ENCODE results near the gene PAX6.

Gene PAX6

DNA sequence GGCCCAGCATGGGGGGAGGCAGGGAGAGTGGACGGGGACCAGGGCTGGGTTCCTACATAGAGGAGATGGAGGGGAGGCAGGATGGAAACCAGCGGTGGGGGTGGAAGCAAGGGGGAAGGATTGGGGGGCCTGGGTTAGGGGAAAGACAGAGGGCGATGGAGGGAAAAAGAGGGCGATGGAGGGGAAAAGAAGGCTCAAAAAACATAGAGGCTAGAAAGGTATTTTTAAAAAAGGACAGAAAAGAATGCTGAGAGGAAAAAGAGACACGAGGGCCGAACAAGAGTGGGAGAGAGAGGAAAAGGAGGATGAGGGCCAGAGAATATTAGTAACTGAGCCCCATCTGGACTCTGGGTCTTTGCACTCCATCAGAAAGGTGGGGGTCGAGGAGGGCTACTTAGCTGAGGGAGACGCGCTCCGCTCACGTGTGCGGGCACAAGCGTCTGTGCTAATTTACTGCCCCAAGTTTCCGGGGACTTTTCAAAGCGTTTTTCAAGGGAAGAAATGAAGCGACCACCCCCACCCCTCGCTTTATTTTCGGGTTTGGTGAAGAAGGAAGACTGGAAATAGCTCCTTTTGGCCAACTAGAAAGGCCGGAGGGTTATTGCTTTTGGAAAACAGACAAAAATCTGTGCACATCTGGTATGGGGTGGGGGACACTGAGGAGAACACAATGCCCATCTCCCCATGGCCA lies 14.5 kb downstream of the PAX6 start:
- no peak for DNase-seq

DNA sequence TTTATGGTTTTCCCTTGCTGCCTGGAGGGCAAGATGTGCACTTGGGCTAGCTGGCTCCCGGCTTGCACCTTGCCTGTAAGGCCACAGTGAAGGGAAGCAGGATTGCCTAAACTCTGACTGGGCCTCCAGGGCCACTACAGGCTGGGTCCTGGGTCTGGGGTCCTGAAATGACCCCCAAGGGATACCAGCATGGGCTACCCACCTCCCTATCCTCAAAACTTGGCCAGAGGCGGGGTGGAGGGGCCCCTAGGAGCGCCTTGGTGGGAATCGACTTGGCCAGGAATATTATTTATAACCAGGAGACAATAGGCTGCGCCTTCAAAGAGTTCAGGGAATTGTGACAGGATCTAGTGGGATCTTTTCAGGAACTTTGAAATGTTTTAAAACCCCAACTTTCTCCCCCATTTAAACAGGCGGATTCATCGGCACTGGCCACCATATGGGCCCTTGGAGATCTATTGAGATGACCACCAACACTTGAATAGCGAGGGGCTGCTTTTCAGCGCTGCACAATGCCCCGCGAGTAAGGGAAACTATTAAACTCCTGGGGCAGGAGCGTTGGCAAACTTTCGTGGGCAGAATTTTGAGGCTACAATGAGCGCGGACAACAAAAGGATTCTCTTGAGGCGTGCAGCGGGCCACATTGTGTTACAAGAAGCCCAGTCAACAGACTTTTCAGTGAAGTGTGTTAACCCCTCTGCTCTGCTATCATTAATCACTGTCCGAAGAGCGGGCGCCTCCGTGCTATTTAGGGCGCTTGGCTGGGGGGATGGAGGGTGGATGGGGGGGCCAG lies 15.2 kb downstream of the PAX6 start:
- DNase-seq: no peak

DNA sequence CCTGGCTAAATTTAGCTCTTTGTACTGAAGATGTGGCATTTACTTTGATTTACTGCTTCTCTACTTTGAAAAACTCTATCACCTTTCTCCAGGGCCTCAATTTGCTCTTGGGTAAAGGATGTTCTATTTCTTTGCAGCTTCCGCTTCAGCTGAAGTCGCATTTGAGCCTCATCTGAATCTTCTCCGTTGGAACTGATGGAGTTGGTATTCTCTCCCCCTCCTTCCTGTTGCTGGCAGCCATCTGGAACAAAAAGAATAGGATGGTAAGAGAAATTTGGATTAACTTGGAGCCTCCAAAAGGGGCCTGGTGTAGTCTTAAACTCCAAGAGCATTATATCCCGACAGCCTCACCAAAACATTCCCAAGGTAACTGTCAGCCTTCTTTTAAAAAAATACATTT lies 16.6 kb downstream of the PAX6 start:
- no peak for DNase-seq

DNA sequence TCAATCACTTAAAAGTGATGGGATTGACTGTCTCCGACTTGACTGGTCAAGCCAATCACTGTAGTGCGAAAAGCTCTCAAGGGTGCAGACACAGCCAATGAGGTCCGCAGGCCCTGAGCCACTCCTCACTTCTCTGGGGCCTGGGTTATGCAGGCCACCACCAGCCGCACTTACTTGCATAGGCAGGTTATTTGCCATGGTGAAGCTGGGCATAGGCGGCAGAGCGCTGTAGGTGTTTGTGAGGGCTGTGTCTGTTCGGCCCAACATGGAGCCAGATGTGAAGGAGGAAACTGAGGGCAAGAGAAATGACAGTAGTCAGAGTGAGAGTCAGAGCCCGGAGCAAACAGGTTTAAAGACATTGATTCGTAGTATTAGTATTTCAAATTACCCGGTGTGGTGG lies 17.9 kb downstream of the PAX6 start:
- DNase-seq: no peak

DNA sequence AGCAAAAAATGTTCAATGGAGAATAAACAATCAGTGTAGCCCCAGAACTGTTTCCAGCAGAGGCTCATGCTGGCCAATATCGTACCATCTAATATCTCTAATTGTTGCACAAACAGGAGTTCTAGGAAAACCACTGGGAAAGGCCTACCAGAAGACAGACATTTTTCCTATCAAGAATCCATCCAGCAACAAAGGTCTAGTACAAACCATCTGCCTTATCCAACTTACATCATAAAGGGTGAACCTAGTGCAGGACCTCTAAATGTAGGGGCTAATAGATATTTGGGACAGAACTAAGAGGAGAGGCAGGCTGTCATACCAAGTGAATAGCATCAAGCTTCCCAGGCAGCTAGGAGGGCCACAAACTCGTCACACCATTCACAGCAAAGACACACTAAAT lies 18.7 kb downstream of the PAX6 start:
- no peak for DNase-seq

DNA sequence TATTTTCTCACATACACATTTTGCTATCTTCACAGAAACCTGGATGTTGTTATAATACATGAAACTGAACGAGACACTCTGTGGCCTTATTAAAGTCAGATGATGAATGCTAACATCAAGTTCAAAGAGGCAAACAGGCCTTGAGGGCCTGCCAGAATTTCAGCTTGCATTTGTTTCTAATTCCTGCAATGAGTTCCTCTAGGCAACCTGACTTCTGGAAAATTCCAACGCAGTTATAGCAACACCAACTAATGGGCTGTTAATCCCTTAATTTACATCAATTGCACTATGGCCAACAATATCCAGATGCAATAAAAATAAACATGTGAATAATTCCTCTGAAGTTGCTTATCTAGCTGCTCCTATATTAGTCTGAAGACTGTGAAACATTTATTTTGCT lies 19.1 kb downstream of the PAX6 start:
- no peak for DNase-seq

DNA sequence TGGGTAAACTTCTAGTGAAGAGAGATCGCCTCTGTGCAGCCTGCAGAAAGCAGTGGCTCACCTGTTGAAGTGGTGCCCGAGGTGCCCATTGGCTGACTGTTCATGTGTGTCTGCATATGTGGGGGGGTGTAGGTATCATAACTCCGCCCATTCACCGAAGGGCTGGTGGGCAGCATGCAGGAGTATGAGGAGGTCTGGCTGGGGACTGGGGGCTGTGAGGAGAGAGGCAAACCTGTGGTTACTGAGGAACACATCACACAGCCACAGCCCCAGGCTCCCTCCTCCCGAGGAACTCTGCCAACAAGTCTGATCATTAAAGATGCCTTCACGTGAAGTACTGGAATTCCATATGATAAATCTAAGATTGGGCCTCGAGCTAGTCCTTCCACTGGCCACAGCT lies 20.5 kb downstream of the PAX6 start:
- DNase-seq: no peak

DNA sequence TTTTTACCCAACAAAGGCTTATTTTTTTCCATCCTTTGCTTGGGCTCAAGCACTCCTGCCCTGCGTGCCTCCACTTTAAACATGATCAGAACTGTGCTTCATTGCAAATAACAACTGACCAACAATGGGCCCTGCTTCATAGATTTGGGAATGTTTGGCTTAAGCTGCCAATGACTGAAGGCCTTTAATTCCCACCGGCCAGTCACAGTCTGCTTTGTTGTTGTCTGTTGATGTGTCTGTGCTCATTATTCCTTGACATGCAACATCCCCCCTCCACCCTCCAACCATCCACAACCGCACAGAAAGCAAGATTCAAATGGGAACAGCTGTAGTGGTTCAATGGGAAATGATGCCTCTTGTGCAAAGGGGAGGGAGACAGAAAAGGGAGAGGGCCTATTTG lies 23.0 kb downstream of the PAX6 start:
- DNase-seq: no peak

DNA sequence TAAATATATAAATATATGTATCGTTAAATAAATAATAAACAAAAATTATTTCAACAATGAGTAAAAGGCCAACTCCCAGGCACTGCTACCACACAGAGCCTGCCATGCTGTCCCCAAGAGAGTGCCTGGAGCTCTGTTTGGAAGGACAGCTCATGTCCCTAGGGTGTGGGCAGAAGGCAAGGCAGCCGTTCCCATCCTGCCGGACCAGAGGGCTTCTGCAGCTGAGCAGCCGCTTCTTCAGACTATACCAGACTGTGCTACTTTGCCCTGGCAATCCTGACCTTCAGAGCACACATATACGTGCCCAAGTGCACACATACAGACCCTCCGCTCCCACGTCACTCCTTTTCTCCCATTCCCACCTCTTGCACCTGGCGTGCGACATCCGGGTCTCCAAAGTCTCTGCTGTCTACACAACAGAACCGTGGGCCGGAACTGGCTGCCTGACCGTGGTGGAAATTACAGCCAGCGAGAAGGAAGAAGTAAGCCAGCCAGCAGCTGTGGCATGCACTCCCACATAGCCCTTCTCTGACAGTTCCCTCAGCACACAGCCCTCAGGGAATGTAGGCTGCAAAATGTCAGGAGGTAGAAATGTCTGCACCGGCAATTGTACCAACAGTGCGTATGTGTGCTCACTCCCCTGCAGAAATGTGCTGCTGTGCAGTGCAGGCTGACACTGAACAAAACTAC lies 24.0 kb downstream of the PAX6 start:
- DNase-seq: no peak

DNA sequence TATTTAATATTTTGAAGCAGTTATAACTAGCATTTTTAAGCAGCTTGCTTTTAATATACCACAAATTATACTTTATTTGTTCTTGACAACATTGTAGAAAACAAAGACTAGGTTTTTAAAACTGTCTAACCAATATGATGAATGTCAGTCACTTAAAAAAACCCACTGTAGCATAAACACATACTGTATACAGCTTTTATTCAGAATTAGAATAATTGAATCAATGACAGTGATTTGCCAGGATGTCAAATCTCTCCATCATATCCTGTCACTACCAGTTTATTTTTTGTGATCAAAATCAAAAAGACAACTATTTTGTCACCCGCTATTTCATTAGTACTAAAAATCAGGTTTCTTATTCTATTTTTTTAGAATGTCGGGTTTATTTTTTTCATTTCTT lies 26.5 kb downstream of the PAX6 start:
- DNase-seq: no peak

DNA sequence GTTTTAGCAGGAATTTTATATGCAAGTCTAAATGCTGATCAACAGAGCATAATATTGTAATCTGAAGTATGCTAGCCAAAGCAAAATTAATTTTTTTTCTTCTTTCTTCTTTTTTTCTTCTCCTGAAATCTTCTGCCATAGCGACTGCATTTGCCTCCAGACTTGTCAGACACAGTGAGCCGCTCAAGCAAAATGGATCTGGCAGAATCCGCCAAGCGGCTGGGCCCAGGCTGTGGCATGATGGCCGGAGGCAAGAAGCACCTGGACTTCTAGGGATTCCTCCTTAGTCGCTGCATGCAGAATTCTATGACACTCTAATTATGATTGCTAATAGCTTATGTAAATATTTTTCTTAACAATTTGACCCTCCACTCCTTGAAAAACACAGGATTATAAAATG lies 27.9 kb downstream of the PAX6 start:
- DNase-seq: peak; percentile 62

DNA sequence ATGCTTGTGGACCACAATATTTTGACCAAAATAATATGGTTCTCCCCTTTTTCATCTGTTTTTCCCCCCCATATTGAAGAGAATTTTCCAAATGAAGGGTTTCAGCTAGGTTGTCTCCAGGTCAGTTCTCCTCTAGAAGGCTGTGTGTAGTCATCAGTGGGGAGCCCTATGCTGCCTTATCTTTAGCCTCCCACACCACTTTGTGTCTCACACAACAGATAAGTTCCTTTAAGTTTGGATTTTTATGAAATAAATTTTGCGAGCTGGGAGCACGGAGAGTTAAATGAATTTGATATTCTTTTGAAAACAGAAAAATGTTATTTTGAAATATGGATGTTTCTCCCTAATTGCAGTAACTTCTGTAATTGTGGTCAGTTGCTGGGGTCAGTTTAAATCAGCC lies 28.9 kb downstream of the PAX6 start:
- no peak for DNase-seq

DNA sequence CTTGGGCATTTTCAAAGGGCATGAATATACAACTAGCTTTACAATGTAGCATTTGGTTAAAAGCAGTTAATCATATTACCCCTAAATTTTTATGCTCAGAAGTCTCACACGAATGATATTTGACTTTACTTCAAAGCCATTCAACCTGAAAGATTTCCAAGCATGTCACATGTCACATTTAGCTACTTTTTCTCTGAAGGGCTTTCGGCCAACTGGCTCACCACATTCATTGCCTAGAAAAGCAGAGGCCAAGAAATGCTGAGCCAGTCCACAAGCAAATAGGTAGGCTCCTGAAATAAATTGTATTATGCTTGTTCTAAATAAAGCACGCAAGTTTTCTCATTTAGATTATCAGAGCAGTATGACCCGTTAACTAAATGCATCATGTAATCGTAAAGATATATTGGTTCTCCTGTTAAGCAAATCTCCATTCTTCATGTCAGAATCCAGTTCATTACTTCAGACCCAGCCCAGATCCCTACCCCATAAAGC lies 30.6 kb downstream of the PAX6 start:
- DNase-seq: no peak

DNA sequence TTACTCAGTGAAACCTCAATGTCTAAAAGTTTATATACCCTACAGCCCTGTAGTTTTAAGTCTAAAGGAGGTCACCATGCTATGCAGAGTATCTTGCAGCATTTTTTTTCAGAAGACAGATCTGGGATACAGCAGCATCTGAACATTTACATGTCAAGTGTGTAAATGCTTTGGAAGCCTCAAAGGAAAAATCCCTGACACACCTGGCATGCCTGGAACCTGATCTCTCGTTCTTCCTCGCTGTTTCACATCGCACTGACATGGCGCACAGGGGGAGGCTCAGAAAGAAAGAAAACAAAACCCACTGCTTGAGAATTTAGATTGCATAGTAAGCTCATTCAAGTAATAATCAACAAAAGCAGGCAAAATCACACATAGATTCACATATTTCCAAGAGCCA lies 31.0 kb downstream of the PAX6 start:
- no peak for DNase-seq

DNA sequence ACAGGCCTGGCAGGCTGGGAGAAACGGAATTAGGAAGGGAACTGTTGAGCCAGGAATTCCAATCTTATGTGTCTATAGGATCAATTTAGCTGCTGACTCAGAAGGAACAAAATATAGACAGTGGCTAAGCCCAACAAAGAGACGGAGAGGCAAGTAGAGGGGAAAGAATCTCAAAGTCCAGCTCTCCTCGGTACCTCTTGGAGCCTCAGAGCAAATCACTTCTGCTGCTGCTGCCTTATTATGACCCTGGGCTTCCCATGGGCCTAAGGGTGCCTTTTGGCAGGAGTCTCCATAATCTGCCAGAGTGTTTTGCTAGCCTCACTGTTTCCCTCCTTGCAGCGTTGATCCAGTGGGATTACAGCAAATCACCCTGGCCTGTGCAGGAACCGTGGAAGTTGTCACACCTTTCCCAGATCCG lies 31.7 kb downstream of the PAX6 start:
- no peak for DNase-seq

DNA sequence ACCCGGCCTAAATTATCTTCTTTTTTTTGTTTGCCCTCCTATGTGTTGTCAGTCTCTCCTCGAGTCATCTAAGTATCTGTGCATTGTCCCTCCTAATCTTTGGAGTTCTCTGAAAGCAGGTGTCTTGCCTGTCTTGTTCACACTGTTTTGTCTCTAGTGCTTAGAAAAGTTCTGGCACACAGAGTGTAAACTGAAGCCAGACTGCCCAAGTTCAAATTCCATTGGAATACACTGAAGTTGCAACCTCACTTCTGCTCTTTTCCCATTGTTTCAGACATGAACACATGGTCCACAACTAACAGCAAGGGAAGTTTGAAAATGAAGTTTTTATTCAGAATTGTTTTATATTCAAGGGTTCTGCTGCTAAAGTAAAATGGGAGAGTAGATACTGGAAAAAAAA lies 38.7 kb downstream of the PAX6 start:
- no peak for DNase-seq

DNA sequence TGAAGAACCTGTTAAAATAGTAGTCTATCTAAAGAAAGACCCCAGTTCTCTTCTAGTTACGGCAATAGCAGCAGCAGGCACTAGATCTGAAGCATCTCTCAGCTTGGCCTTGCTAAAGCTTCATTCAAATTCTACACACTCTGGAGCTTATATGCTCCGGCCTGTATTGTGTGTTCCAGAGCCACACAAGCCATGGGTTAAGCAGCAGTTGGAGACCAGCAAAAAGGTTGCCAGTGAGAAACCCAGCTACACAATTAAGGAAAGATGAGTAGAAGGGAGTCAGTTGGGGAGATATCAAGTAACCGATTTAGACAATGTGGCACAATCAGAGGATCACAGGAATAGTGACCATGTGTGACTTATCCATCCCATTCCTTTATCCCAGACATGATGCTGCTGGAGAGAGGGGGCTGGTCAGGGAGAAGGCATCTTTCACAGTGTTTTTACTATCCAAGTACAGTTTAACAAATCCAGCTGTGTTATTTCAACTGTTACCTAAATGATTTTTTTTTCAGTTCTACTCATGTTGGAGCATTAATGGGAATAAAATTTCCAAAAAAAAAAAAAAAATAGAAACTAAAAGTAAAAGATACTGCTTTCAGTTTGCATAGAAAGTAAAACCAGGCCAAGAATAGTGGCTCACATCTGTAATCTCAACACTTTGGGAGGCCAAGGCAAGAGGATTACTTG lies 41.0 kb downstream of the PAX6 start:
- DNase-seq: no peak

DNA sequence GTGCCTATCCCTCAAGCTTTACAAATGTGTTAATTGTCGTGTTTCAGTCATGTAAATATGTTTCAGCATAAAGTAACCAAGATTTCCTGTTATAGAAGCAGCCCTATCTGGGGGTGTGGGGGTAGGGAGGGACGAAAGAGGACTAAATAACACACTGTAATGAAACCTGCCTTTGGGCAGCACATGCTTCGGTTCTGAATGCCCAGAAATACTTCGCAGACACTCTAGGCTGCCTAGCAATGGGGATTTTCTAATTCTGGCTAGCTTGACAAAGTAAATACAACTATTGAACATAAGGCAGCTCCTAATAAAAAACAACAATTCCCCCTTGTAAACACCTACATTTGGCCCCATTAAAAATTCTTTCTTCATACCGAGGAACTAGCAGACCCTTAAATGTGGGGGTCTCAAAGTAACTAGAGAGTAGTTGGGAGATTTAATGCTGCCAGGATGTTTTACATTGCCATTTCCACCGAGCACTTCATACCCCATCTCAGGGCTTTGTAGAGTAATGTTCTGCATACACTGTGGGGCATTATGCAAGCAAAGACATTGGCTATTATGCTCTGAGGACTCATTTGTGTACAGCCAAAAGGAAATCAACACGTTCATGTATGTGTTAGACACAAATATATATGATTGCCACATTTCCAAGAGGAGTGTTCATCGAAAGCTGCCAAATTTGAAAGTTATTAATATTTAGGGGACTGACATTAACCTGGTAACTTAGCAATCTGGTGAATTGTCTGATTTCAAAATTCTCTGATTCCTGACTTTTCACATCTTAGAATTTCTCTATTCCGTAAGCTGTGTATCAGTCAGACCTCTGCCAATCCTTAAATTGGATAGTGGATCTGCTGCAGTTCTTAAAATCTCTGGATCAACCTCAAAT lies 42.1 kb downstream of the PAX6 start:
- DNase-seq: no peak

DNA sequence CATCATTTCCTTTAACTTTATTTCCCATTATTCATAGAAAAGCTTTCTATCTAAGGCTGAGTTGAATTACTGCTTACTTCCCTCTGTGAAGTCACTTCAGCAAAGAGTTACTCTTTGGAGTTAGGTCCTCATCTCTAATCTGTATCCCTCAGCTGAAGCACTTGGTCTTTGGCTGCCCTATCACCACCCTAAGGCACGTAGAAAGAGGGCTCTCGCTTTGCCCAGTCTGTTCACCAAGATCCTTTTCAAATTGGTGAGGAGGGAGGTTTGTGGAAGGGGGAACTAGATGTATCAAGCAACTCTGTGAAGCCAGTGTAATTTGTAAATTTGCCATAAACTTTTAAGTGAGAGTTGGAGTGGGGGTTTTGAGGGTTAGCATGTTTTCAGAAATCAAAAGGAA lies 43.4 kb downstream of the PAX6 start:
- no peak for DNase-seq

DNA sequence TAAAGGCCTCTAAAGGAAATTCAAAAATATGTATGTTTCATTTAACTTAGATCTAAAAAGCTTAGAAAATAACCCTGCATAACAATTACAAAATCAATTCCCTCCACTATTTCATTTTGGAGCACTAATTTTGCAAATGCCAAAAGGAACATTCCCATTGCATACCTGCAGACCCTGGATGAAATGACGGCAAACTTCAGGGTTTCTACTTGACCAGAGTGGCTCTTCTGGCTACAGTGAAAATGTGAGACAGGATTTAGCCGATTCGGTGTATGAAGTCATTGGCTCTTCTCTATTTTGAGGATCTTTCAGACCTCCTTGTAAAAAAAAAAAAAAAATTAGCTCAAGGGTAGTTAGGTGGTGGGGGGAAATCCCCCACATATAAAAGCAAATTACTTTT lies 44.1 kb downstream of the PAX6 start:
- DNase-seq: no peak

DNA sequence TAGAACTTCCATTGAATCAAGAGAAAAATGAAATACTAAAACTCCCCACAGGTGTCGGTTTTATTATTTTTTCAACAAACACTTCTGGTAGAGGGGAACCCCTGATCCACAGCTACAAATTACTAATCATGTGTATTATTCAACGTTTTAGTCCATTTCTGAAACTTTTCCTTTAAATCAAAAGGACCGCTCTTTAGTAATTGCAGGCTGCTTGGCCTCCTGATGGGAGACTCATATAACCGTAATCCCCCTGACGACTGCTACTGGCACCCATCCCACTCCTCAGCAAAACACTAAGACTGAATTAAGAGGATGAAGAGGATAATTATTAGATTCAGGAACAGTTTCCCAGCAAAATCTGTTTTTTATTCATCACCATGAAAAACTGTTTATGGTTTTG lies 46.4 kb downstream of the PAX6 start:
- DNase-seq: no peak

DNA sequence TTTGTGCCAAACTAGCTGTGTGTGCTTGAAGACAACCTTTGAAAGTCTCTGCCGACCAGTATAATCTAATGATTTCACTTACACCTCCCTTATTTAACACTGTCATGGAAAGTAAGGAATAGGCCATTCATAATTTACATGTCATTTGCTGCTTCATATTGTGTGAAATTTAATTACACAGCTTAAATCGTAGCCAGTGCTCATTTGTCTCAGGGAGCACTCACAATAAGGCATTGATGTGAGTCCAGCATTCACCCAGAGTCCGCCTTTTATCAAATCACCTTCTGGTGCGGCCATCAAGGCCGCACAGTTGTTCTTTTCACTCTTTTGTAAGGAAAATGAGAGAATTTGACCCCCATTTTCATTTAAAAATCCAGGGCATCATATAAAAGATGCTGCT lies 46.9 kb downstream of the PAX6 start:
- no peak for DNase-seq

Measured in NCI-H146 (cell line).